ENCODE data around the gene SSC4D. TPM values are rescaled to one million over a fixed set of nuclear protein-coding genes. Genes with fewer than 3 reads are reported as not detected.

Gene SSC4D
- total RNA-seq, 4 donors from 2014 or later = 0.88 to 11.1 (median 3.5) TPM

DNA sequence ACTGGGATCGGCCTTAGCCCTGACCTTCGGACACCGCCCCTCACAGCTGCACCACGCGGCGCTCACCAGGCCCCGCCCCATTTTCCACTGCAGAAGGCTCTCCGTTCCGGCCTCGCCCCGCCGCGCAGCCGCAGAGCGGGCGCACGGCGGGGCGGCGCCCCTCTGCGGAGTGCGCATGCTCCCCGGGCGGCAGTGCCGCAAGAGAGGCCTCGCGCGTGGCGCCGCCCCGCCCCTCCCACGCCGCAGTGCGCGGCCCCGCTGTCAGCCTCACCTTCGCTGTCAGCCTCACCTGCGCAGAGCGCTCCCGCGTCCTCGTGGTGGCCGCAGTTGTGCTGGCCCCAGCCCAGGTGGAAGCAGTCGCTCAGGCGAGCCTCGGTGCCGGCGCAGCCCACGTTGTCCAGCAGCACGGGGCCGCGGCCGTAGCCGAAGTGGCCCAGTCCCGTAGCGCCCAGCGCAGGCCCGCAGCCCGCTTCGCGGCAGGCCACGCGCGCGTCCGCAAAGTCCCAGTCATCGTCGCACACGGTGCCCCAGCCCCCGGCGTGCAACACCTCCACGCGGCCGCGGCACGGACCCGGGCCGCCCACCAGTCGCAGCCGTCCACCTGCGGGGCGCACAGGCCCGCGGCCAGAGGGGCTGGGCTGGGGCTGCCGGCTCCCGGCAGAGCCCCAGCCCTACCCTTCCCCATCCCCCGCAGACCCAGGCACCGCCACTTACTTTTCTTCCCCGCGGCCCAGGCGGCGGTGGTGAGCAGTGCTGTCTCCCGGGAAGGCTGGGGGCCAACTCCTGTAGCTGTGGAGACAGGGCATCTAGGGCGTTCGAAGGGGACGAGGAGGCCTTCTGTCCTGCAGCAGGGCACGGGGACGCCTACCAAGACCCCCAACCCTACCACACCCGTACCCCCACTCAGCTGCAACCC, 16.1 kb downstream of the SSC4D start:
- TF ChIP-seq, protein P1, sequence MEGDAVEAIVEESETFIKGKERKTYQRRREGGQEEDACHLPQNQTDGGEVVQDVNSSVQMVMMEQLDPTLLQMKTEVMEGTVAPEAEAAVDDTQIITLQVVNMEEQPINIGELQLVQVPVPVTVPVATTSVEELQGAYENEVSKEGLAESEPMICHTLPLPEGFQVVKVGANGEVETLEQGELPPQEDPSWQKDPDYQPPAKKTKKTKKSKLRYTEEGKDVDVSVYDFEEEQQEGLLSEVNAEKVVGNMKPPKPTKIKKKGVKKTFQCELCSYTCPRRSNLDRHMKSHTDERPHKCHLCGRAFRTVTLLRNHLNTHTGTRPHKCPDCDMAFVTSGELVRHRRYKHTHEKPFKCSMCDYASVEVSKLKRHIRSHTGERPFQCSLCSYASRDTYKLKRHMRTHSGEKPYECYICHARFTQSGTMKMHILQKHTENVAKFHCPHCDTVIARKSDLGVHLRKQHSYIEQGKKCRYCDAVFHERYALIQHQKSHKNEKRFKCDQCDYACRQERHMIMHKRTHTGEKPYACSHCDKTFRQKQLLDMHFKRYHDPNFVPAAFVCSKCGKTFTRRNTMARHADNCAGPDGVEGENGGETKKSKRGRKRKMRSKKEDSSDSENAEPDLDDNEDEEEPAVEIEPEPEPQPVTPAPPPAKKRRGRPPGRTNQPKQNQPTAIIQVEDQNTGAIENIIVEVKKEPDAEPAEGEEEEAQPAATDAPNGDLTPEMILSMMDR (IDR thresholded peaks at IDR 0.05; ENCODE audit: low read depth) = no peak

DNA sequence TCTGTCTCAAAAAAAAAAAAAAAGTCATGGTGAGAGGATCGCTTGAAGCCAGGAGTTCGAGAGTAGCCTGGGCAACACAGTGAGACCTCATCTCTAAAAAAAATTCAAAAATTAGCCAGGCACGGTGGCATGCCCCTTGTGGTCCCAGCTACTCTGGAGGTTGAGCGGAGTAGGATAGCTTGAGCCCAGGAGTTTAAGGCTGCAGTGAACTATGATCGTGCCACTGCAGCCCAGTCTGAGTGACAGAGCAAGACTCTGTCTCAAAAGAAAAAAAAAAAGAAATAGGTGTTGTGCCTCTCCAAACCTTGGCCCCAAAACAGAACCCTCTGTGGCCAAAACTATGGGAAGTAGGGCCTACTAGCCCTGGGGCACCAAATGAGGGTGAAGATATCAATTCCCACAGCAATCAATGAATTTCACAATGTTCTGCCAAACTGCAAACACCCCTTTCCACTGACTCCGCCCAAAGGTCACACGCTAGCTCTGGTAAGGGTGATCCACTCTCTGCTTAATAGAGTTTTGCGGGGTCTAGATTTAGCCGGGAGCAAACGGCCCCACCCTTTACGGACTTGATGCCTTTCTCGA, 16.9 kb downstream of the SSC4D start:
- TF ChIP-seq, protein P1 (IDR thresholded peaks at IDR 0.05; ENCODE audit: low read depth) = no peak

DNA sequence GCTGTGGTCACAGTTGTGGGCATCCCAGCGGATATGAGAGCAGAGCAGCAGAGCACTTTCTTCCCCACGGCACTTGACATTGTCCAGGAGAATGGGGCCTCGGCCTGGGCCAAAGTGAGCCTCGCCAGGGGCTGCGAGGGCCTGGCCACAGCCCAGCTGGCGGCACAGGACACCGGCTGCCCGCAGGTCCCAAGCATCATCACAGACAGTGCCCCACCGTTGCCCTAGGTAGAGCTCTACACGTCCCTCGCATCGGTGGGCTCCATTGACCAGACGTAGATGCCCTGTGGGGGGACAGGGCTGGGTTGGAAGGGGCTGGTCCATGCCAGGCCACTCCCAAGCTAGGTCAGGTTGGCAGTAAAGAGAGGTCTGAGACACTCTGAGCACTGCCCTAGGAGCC, 19.4 kb downstream of the SSC4D start:
- TF ChIP-seq, protein P1 (IDR thresholded peaks at IDR 0.05; ENCODE audit: low read depth) = no peak

DNA sequence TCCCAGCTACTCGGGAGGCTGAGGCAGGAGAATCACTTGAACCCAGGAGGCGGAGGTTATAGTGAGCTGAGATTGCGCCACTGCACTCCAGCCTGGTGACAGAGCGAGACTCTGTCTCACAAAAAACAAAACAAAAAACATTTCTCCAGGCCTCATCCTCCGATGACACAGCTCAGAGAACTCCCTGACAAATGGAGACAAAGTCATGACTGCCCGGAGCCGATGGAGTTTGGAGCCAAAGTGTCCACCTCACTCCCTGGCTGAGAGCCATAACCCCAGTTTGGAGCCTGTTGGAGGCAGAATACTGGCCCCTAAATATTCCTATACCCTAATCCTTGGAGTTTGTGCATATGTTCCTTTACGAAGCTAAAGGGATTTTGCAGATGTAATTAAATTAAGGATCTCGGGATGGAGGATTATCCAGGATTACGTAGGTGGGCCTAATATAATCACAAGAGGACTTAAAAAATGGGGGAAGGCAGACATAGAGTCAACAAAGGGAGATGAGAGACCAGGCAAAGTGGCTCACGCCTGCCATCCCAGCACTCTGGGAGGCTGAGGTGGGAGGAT, 22.7 kb downstream of the SSC4D start:
- TF ChIP-seq, protein P1 (IDR thresholded peaks at IDR 0.05; ENCODE audit: low read depth) = no peak

DNA sequence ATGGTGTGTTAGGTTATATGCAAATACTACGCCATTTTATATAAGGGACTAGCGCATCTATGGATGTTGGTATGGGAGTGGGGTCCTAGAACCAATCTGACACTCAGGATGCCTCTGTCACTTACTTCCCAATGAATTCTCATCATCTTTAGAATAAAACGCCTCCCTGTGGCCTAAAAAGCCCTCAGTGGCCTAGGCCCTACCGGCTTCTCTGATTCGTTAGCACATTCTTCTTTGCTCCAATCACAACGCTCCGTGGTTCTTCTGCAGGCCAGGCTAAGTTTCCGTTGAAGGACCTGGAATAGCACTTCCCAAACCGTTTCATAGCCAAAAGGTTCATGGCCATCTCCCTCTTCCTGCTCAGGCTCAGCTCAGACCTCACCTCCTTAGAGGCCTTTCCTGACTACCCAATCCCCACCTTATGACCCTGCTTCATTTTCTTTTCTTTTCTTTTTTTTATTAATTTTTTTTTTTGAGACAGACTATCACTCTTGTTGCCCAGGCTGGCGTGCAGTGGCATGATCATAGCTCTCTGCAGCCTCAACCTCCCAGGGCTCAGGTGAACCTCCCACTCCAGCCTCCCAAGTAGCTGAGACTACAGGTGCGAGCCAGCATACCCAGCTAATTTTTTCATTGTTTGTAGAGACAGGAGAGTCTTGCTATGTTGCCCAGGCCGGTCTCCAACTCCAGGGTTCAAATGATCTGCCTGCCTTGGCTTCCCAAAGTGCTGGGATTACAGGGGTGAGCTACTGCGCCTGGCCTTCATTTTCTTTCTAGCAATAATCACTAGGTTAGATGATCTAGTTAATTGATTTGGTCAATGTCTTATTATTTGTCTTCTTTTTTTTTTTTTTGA, 26.2 kb downstream of the SSC4D start:
- TF ChIP-seq, protein P1 (IDR thresholded peaks at IDR 0.05; ENCODE audit: low read depth) = no peak

DNA sequence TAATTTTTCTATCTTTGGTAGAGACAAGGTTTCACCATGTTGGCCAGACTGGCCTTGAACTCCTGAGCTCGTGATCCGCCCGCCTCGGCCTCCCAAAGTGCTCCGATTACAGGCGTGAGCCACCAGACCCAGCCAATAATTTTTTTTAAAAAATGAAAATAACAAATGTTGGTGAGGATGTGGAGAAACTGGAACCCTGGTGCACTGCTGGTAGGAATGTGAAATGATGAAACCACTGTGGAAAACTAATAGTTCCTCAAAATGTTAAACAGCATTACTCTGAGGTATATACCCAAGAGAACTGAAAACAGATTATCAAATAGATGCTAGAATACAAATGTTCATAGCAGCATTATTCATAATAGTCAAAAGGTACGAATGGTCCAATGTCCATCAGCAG, 27.7 kb downstream of the SSC4D start:
- TF ChIP-seq, protein P1 (IDR thresholded peaks at IDR 0.05; ENCODE audit: low read depth) = no peak
